HepG2 (cell line): ENCODE data around the gene FBXO33. TPM values are rescaled to one million over a fixed set of nuclear protein-coding genes. Genes with fewer than 3 reads are reported as not detected.
A peak's percentile ranks its signal among the peaks of the same experiment; 100 is the strongest.

ENCODE experiments used
- ARNTL ChIP-seq: sonication (generic); formaldehyde crosslinking; IDR thresholded peaks from 2 replicates; pipeline ENCODE4 v1.4.0; 2020; ENCODE audit warnings: mild to moderate bottlenecking, missing genetic modification reagents
- ASH2L ChIP-seq: fragments of 300-600, 200-600 bp; sonication (generic); IDR thresholded peaks from 2 replicates; pipeline ENCODE4 v1.7.0; 2017; ENCODE audit warnings: low read depth, mild to moderate bottlenecking, moderate library complexity, mixed read lengths, low read length; ENCODE audit not compliant: insufficient read length
- CBX5 ChIP-seq: sonication (generic); formaldehyde crosslinking; IDR thresholded peaks from 2 replicates; pipeline ENCODE4 v1.4.0; 2020; ENCODE audit warnings: missing genetic modification reagents, borderline replicate concordance
- DPF2 ChIP-seq: sonication (generic); formaldehyde crosslinking; IDR thresholded peaks from 2 replicates; pipeline ENCODE4 v1.4.0; 2020; ENCODE audit warnings: mild to moderate bottlenecking, low read depth, missing genetic modification reagents, borderline replicate concordance
- EHMT2 ChIP-seq: fragments of 200-600 bp; sonication (generic); IDR thresholded peaks from 2 replicates; pipeline ENCODE4 v1.7.0; 2017; ENCODE audit warnings: antibody characterized with exemption, low read depth, low read length, borderline replicate concordance
- FOXK1 ChIP-seq: sonication (generic); formaldehyde crosslinking; IDR thresholded peaks from 2 replicates; pipeline ENCODE4 v1.4.0; 2020; ENCODE audit warnings: low read depth, missing genetic modification reagents, borderline replicate concordance
- FOXK2 ChIP-seq: fragments of 450-650 bp; IDR thresholded peaks from 2 replicates; pipeline ENCODE4 v1.6.1; 2016
- IRX3 ChIP-seq: sonication (generic); formaldehyde crosslinking; IDR thresholded peaks from 2 replicates; pipeline ENCODE4 v1.8.1; 2023; ENCODE audit warnings: mild to moderate bottlenecking, low read depth, missing genetic modification reagents, borderline replicate concordance
- KDM4B ChIP-seq: sonication (generic); formaldehyde crosslinking; IDR thresholded peaks from 2 replicates; pipeline ENCODE4 v1.4.0; 2020; ENCODE audit warnings: missing genetic modification reagents
- MLLT10 ChIP-seq: sonication (generic); formaldehyde crosslinking; IDR thresholded peaks from 2 replicates; pipeline ENCODE4 v1.4.0; 2020; ENCODE audit warnings: missing genetic modification reagents
- NR2F1 ChIP-seq, 2 experiments: fragments of 450-650 bp in 1 of 2; formaldehyde crosslinking in 1 of 2; IDR thresholded peaks; 2 replicates each; pipeline versions ENCODE4 v1.5.0 to v1.6.1; 2016 to 2020; ENCODE audit warnings: mild to moderate bottlenecking in 1 of 2, missing compliant biosample characterization in 1 of 2, missing genetic modification reagents in 1 of 2, moderate library complexity in 1 of 2
- POLR2G ChIP-seq: fragments of 200-400 bp; formaldehyde crosslinking; IDR thresholded peaks from 2 replicates; pipeline ENCODE4 v1.6.1; 2018; ENCODE audit warnings: mild to moderate bottlenecking, low read depth, low read length, moderate library complexity
- TP53 ChIP-seq: sonication (generic); formaldehyde crosslinking; conservative IDR thresholded peaks from 2 replicates; pipeline ENCODE4 v1.4.0; 2020; ENCODE audit warnings: missing genetic modification reagents
- TSC22D2 ChIP-seq: sonication (generic); formaldehyde crosslinking; IDR thresholded peaks from 2 replicates; pipeline ENCODE4 v1.5.1; 2020; ENCODE audit warnings: missing genetic modification reagents, mild to moderate bottlenecking, borderline replicate concordance
- ZKSCAN1 ChIP-seq: fragments of 150-350 bp; IDR thresholded peaks from 2 replicates; pipeline ENCODE4 v1.6.1; 2014; ENCODE audit warnings: low read length
- ZMYM3 ChIP-seq: sonication (generic); formaldehyde crosslinking; IDR thresholded peaks from 2 replicates; pipeline ENCODE4 v1.5.1; 2020; ENCODE audit warnings: mild to moderate bottlenecking, missing genetic modification reagents
- ZNF484 ChIP-seq: sonication (generic); formaldehyde crosslinking; IDR thresholded peaks from 2 replicates; pipeline ENCODE4 v1.5.1; 2020; ENCODE audit warnings: mild to moderate bottlenecking, low read depth, missing genetic modification reagents, borderline replicate concordance
- ZNF660 ChIP-seq: sonication (generic); formaldehyde crosslinking; IDR thresholded peaks from 2 replicates; pipeline ENCODE4 v1.5.1; 2020; ENCODE audit warnings: mild to moderate bottlenecking, low read depth, missing genetic modification reagents, borderline replicate concordance
- ZSCAN25 ChIP-seq: sonication (generic); formaldehyde crosslinking; IDR thresholded peaks from 2 replicates; pipeline ENCODE4 v1.8.0; 2022; ENCODE audit warnings: mild to moderate bottlenecking, missing genetic modification reagents
- polyA plus RNA-seq, 8 experiments: library from polyadenylated mRNA; depleted of rRNA in 3 of 8; stranded (reverse) in 7 of 8; unstranded in 1 of 8; fragments of >200 nt; fragmentation: Illumina TruSeq in 4 of 8; extraction: Trizol in 4 of 8; gene quantifications; 2 replicates each; pipeline versions ENCODE4 v1.2.1 to v1.2.3, GENCODE V29; 2011 to 2016; ENCODE audit warnings: low read depth in 4 of 8, missing spikeins in 1 of 8, mixed read lengths in 1 of 8; ENCODE audit not compliant: insufficient read depth in 1 of 8
- total RNA-seq, 5 experiments: library from RNA; depleted of rRNA; stranded (reverse); fragments of >200 nt; fragmentation: Illumina TruSeq; extraction: Trizol; gene quantifications; 2 replicates each; pipeline ENCODE4 v1.2.3, GENCODE V29; 2016; ENCODE audit warnings: low read depth in 1 of 5
- TF ChIP-seq, protein P1 (sequence below): sonication (generic); formaldehyde crosslinking; IDR thresholded peaks from 2 replicates; pipeline ENCODE4 v1.5.0; 2020; ENCODE audit warnings: missing genetic modification reagents
- TF ChIP-seq, protein P2 (sequence below): sonication (generic); formaldehyde crosslinking; IDR thresholded peaks from 2 replicates; pipeline ENCODE4 v1.9.0; 2022; ENCODE audit warnings: missing genetic modification reagents, mild to moderate bottlenecking, borderline replicate concordance
- TF ChIP-seq, protein P3 (sequence below): IDR thresholded peaks from 2 replicates; pipeline ENCODE4 v1.6.1; 2016
- TF ChIP-seq, protein P4 (sequence below): sonication (generic); formaldehyde crosslinking; IDR thresholded peaks from 2 replicates; pipeline ENCODE4 v1.4.0; 2020; ENCODE audit warnings: missing genetic modification reagents, borderline replicate concordance

FBXO33 gene
- total and polyA plus RNA-seq, 2 of the 13 experiments (the other 11 are each of a cell fraction or from before 2014, with no cell fraction given): 15.5 to 16.9 TPM

DNA sequence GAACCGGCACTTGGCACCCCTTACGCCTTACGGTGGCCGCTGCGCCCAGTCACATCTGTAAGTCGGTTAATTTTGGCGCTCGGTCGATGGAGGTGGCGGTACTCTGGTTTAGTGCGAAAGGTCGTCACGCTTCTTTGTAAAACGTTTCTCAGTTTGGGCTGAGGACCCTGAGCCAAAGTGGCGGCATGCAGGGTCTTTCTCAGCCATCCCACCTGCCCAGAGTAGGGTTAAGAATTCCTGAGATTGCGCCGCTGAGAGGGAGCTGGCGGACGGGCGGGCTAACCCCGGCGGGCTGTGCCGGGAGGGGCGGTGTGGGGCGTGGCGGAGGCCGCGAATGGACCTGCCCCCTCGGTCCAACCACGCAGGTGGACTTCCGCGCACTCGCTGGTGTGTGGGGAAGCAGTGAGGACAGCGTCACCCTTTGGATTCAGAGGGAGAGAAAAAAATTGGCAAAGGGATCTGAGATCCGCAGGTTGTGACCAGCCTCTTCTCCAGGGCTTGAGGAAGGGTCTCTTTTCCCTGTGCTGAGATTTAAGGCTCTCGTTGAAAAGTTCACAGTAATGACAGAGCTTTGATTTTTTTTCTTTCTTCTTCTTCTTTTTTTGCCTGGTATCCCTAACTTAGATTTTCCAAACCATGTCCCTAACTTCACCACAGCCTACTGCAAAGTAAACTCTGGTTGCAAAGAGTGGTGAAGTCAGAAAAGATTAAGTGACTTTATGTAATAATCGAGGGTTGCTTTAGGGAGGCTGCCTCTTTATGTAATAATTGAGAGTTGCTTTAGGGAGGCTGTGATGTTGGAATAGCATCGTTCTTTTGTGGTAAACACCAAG is 602 bp upstream of the FBXO33 start (continued):
- TF ChIP-seq IRX3 (CRISPR knock-in tag) (peak; percentile 72), CBX5 (CRISPR knock-in tag) (peak; percentile 98), ZKSCAN1 (no peak), POLR2G (peak; percentile 94), ARNTL (peak; percentile 69; the same call in 1 of the 2 replicates), ZSCAN25 (peak; percentile 75), NR2F1 (CRISPR knock-in tag; IDR thresholded peaks at IDR 0.05) (no peak), ZMYM3 (CRISPR knock-in tag) (peak; percentile 89), FOXK2 (0 out of 2 replicates have a peak, but pooled peaks have one; percentile 21), ASH2L (peak; percentile 99), FOXK1 (CRISPR knock-in tag) (peak; percentile 87), ZNF660 (no peak), TSC22D2 (CRISPR knock-in tag) (peak; percentile 27; the same call in 1 of the 2 replicates), ZNF484 (CRISPR knock-in tag) (no peak), MLLT10 (CRISPR knock-in tag) (no peak), DPF2 (CRISPR knock-in tag) (0 out of 2 replicates have a peak, but pooled peaks have one; percentile 60), KDM4B (peak; percentile 86), TP53 (CRISPR knock-in tag) (peak; percentile 92; the same call in 1 of the 2 replicates), EHMT2 (no peak)
- TF ChIP-seq, protein P1, sequence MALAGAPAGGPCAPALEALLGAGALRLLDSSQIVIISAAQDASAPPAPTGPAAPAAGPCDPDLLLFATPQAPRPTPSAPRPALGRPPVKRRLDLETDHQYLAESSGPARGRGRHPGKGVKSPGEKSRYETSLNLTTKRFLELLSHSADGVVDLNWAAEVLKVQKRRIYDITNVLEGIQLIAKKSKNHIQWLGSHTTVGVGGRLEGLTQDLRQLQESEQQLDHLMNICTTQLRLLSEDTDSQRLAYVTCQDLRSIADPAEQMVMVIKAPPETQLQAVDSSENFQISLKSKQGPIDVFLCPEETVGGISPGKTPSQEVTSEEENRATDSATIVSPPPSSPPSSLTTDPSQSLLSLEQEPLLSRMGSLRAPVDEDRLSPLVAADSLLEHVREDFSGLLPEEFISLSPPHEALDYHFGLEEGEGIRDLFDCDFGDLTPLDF (CRISPR knock-in tag): peak; percentile 92
- TF ChIP-seq, protein P2, sequence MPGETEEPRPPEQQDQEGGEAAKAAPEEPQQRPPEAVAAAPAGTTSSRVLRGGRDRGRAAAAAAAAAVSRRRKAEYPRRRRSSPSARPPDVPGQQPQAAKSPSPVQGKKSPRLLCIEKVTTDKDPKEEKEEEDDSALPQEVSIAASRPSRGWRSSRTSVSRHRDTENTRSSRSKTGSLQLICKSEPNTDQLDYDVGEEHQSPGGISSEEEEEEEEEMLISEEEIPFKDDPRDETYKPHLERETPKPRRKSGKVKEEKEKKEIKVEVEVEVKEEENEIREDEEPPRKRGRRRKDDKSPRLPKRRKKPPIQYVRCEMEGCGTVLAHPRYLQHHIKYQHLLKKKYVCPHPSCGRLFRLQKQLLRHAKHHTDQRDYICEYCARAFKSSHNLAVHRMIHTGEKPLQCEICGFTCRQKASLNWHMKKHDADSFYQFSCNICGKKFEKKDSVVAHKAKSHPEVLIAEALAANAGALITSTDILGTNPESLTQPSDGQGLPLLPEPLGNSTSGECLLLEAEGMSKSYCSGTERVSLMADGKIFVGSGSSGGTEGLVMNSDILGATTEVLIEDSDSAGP (CRISPR knock-in tag): peak; percentile 92
- TF ChIP-seq, protein P3, sequence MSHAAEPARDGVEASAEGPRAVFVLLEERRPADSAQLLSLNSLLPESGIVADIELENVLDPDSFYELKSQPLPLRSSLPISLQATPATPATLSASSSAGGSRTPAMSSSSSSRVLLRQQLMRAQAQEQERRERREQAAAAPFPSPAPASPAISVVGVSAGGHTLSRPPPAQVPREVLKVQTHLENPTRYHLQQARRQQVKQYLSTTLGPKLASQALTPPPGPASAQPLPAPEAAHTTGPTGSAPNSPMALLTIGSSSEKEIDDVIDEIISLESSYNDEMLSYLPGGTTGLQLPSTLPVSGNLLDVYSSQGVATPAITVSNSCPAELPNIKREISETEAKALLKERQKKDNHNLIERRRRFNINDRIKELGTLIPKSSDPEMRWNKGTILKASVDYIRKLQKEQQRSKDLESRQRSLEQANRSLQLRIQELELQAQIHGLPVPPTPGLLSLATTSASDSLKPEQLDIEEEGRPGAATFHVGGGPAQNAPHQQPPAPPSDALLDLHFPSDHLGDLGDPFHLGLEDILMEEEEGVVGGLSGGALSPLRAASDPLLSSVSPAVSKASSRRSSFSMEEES (CRISPR knock-in tag): peak; percentile 47
- TF ChIP-seq, protein P4, sequence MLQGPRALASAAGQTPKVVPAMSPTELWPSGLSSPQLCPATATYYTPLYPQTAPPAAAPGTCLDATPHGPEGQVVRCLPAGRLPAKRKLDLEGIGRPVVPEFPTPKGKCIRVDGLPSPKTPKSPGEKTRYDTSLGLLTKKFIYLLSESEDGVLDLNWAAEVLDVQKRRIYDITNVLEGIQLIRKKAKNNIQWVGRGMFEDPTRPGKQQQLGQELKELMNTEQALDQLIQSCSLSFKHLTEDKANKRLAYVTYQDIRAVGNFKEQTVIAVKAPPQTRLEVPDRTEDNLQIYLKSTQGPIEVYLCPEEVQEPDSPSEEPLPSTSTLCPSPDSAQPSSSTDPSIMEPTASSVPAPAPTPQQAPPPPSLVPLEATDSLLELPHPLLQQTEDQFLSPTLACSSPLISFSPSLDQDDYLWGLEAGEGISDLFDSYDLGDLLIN (CRISPR knock-in tag): peak; percentile 99; the same call in 1 of the 2 replicates
